Skin of body (tissue), 2 donors: Measurements from ENCODE around the gene ASPSCR1. TPM values are rescaled to one million over a fixed set of nuclear protein-coding genes. Genes with fewer than 3 reads are reported as not detected.

Source experiments
- DNase-seq: peaks from one replicate; lab custom pipeline; 2025; lab: John Stamatoyannopoulos, UW
- total RNA-seq: library from RNA; depleted of rRNA; stranded (reverse); fragments of >200 nt; gene quantifications from one replicate; pipeline ENCODE4 v1.2.3, GENCODE V29; 2014

ASPSCR1 gene
- total RNA-seq, 1 donor from 2014 or later: 19.2 TPM

- no peak for DNase-seq
Measured at GRCh38 chr17:81959362-81960129, 17.9 kb upstream of the ASPSCR1 start.

GRCh38 chr17:81960130-81960958 is 17.1 kb upstream of the ASPSCR1 start:
- DNase-seq: no peak

- no peak for DNase-seq
Measured at GRCh38 chr17:81961087-81961511, 16.3 kb upstream of the ASPSCR1 start, which contains the start of gene NOTUM. Gene NOTUM (minus strand): TSS chr17:81961187. CDS start chr17:81960909, 278 bp downstream.

GRCh38 chr17:81961521-81962498 is 15.6 kb upstream of the ASPSCR1 start:
- no peak for DNase-seq

- no peak for DNase-seq
Measured at GRCh38 chr17:81962499-81963441, 14.7 kb upstream of the ASPSCR1 start.

GRCh38 chr17:81964081-81964849 is 13.2 kb upstream of the ASPSCR1 start:
- no peak for DNase-seq

GRCh38 chr17:81966343-81967243 is 10.8 kb upstream of the ASPSCR1 start:
- DNase-seq: peak; percentile 33

- no peak for DNase-seq
Measured at GRCh38 chr17:81967244-81967532, 10.2 kb upstream of the ASPSCR1 start.

- DNase-seq: peak; percentile 53
Measured at GRCh38 chr17:81967533-81968395, 9.7 kb upstream of the ASPSCR1 start.

GRCh38 chr17:81968396-81968745 is 9.1 kb upstream of the ASPSCR1 start:
- no peak for DNase-seq

- DNase-seq: no peak
Measured at GRCh38 chr17:81968850-81969812, 8.3 kb upstream of the ASPSCR1 start.

- DNase-seq: no peak
Measured at GRCh38 chr17:81973432-81973831, 4.0 kb upstream of the ASPSCR1 start.

GRCh38 chr17:81976332-81977210 is 858 bp upstream of the ASPSCR1 start:
- no peak for DNase-seq

- no peak for DNase-seq
Measured at GRCh38 chr17:81978524-81979298, 1.3 kb downstream of the ASPSCR1 start.

GRCh38 chr17:81980122-81980521 is 2.7 kb downstream of the ASPSCR1 start:
- DNase-seq: no peak
